ENCODE results near the gene USP48. TPM values are rescaled to one million over a fixed set of nuclear protein-coding genes. Genes with fewer than 3 reads are reported as not detected.

USP48 gene
- polyA plus RNA-seq, 1 experiment = 43.6 TPM

GRCh38 chr1:21824926-21825325 lies 42.0 kb upstream of the USP48 start:
- Histone ChIP-seq H3K4me3 (ENCODE audit: low read depth, low read length) (no peak overlapping the region), H3K9me3 (ENCODE audit: control insufficient read depth, insufficient read depth, low read length) (no peaks in the 10 kb centered on the region), H3K27ac (ENCODE audit: low read depth, low read length) (no peak overlapping the region), H3K27me3 (ENCODE audit: control insufficient read depth, insufficient read depth, low read length) (no peaks in the 10 kb centered on the region)
- no peak for DNase-seq (ENCODE audit: low read depth, low spot score)
- TF ChIP-seq, protein P1, sequence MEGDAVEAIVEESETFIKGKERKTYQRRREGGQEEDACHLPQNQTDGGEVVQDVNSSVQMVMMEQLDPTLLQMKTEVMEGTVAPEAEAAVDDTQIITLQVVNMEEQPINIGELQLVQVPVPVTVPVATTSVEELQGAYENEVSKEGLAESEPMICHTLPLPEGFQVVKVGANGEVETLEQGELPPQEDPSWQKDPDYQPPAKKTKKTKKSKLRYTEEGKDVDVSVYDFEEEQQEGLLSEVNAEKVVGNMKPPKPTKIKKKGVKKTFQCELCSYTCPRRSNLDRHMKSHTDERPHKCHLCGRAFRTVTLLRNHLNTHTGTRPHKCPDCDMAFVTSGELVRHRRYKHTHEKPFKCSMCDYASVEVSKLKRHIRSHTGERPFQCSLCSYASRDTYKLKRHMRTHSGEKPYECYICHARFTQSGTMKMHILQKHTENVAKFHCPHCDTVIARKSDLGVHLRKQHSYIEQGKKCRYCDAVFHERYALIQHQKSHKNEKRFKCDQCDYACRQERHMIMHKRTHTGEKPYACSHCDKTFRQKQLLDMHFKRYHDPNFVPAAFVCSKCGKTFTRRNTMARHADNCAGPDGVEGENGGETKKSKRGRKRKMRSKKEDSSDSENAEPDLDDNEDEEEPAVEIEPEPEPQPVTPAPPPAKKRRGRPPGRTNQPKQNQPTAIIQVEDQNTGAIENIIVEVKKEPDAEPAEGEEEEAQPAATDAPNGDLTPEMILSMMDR (IDR thresholded peaks at IDR 0.05; ENCODE audit: low read depth, low read length) = no peak
- POLR2A ChIA-PET = no interaction called here
- CTCF ChIA-PET = no interaction called here

- CTCF ChIA-PET = no interaction called here
Observed at GRCh38 chr1:21823980-21824702, 41.2 kb upstream of the USP48 start.

GRCh38 chr1:21823206-21823979 lies 40.4 kb upstream of the USP48 start:
- ChIA-PET POLR2A (no interaction called here), CTCF (no interaction called here)
- Histone ChIP-seq H3K9me3 (ENCODE audit: control insufficient read depth, insufficient read depth, low read length) (no peaks in the 10 kb centered on the region), H3K4me3 (ENCODE audit: low read depth, low read length) (no peak overlapping the region), H3K27ac (ENCODE audit: low read depth, low read length) (no peak overlapping the region), H3K27me3 (ENCODE audit: control insufficient read depth, insufficient read depth, low read length) (no peaks in the 10 kb centered on the region)
- TF ChIP-seq, protein P1 (IDR thresholded peaks at IDR 0.05; ENCODE audit: low read depth, low read length) = no peak
- no peak for DNase-seq (ENCODE audit: low read depth, low spot score)

More at GRCh38 chr1:21823980-21824702, 41.2 kb upstream of the USP48 start:
- Histone ChIP-seq H3K9me3 (ENCODE audit: control insufficient read depth, insufficient read depth, low read length) (no peaks in the 10 kb centered on the region), H3K27me3 (ENCODE audit: control insufficient read depth, insufficient read depth, low read length) (no peaks in the 10 kb centered on the region), H3K27ac (ENCODE audit: low read depth, low read length) (no peak overlapping the region), H3K4me3 (ENCODE audit: low read depth, low read length) (no peak overlapping the region)
- POLR2A ChIA-PET = no interaction called here
- TF ChIP-seq, protein P1 (IDR thresholded peaks at IDR 0.05; ENCODE audit: low read depth, low read length) = no peak
- DNase-seq (ENCODE audit: low read depth, low spot score) = no peak

DNA sequence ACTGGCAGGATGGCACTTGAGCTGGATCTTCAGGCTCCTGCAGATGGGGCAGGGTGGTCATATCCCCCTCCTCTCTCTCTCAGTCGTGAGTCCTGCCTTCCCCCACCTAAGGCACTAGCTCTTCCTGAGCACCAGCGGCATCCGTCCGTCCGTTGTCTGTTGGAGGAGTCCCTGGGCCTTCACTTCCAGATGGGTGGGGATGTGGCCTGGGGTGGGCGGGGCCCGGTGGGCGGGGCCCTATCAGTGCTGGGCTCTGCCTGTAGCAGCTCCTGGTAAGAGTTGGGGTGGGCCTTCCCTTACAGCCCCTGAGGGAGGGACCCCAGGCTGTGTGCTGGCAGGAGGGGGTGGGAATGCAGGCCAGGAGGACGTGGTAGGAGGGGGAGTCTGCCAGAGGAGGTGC lies 39.4 kb upstream of the USP48 start:
- Histone ChIP-seq H3K9me3 (ENCODE audit: control insufficient read depth, insufficient read depth, low read length) (no peaks in the 10 kb centered on the region), H3K27me3 (ENCODE audit: control insufficient read depth, insufficient read depth, low read length) (no peaks in the 10 kb centered on the region), H3K4me3 (ENCODE audit: low read depth, low read length) (no peak overlapping the region), H3K27ac (ENCODE audit: low read depth, low read length) (no peak overlapping the region)
- ChIA-PET POLR2A (no interaction called here), CTCF (no interaction called here)
- TF ChIP-seq, protein P1 (IDR thresholded peaks at IDR 0.05; ENCODE audit: low read depth, low read length) = no peak
- DNase-seq (ENCODE audit: low read depth, low spot score) = no peak

- no peak for DNase-seq (ENCODE audit: low read depth, low spot score)
- ChIA-PET POLR2A (no interaction called here), CTCF (no interaction called here)
- H3K27ac ChIP-seq (ENCODE audit: low read depth, low read length) = no peak overlapping the region
- H3K9me3 ChIP-seq (ENCODE audit: control insufficient read depth, insufficient read depth, low read length) = no peaks in the 10 kb centered on the region
- no peaks in the 10 kb centered on the region for H3K27me3 ChIP-seq (ENCODE audit: control insufficient read depth, insufficient read depth, low read length)
- TF ChIP-seq, protein P1 (IDR thresholded peaks at IDR 0.05; ENCODE audit: low read depth, low read length) = no peak
- H3K4me3 ChIP-seq (ENCODE audit: low read depth, low read length) = no peak overlapping the region
Observed at GRCh38 chr1:21821385-21822019, 38.6 kb upstream of the USP48 start.

Data from AG04450 (cell line).